ENCODE results near the gene THOC1.

Gene THOC1

GRCh38 chr18:215448-216010 is 52.3 kb downstream of the THOC1 start:
- DNase-seq (ENCODE audit: low spot score), result no peak
- TF ChIP-seq, protein P1, sequence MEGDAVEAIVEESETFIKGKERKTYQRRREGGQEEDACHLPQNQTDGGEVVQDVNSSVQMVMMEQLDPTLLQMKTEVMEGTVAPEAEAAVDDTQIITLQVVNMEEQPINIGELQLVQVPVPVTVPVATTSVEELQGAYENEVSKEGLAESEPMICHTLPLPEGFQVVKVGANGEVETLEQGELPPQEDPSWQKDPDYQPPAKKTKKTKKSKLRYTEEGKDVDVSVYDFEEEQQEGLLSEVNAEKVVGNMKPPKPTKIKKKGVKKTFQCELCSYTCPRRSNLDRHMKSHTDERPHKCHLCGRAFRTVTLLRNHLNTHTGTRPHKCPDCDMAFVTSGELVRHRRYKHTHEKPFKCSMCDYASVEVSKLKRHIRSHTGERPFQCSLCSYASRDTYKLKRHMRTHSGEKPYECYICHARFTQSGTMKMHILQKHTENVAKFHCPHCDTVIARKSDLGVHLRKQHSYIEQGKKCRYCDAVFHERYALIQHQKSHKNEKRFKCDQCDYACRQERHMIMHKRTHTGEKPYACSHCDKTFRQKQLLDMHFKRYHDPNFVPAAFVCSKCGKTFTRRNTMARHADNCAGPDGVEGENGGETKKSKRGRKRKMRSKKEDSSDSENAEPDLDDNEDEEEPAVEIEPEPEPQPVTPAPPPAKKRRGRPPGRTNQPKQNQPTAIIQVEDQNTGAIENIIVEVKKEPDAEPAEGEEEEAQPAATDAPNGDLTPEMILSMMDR (IDR thresholded peaks at IDR 0.05; ENCODE audit: extremely low read depth, missing control alignments), result no peak

DNA sequence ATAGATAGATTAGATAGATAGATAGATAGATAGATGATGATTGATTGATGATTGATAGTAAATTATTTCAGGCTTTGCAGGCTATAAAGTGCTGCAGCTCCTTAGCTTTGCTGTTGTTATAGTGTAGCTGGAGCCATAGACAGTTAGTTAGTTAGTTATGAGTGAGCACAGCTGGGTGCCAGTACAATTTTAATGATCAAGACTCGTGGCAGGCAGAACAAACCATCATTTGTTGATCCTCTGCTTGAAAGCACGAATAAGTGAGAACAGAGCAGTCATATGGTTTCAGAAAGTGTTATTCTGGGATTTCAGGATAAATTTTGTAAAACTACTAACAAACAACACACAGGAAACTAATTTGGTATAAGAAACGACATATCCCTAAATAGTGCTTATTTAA is 53.9 kb downstream of the THOC1 start:
- TF ChIP-seq, protein P1 (IDR thresholded peaks at IDR 0.05; ENCODE audit: extremely low read depth, missing control alignments), result no peak
- DNase-seq (ENCODE audit: low spot score), result no peak

DNA sequence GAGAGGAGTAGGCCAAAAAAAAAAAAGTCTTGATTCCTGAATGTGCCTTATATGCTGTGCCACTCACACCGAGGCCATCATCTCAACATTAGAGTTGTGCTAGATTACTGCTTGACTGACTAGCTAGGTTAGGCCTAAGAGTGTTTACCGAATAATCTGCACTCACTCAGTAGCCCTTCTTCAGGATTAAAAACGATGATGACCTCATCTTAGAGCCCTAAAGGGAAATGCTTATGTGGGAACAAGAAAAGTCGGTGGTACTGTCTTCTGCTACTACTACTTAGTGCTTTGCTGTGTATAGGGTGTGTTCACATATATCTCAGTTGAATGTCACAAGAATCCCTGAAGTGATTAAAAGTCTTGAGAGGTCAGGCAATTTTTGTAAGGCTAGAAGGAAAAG is 54.3 kb downstream of the THOC1 start:
- DNase-seq (ENCODE audit: low spot score), result no peak
- TF ChIP-seq, protein P1 (IDR thresholded peaks at IDR 0.05; ENCODE audit: extremely low read depth, missing control alignments), result no peak

DNA sequence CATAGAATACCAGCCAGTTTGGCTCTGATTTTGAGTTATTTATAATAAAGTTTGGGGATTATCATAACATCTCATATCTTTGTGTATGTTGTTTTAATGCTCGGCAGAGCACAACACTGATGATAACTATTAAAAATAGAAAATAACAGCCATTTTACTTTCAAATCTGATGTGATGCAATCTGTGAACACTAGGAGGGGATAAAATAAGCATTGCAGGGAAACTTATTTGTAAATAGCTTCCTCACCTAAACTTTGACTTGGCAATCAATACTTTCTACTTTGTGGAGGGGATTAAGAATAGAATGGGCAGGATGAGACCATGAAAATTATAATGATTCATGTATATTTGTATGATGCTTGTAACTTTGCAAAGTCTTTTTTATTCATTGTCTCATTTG is 55.1 kb downstream of the THOC1 start:
- no peak for DNase-seq (ENCODE audit: low spot score)
- TF ChIP-seq, protein P1 (IDR thresholded peaks at IDR 0.05; ENCODE audit: extremely low read depth, missing control alignments), result no peak

DNA sequence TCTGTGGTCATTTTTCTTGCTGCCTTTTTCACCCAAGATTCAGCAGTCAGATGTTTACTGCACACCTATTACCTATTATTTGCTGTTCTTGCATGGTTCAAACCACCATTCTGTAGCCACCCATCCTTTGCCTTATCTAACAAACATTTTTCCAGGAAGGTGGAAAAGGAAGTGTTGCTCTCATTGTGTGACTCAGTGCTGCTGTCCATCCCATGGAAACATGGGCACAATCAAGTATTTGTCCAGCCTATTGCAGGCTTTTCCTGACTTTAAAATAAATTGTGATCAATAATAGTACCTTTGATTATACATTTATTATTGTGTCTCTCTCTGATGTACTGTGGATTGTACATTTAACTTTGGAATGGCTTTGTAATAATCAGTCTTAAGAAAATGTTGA is 56.3 kb downstream of the THOC1 start:
- DNase-seq (ENCODE audit: low spot score), result no peak
- TF ChIP-seq, protein P1 (IDR thresholded peaks at IDR 0.05; ENCODE audit: extremely low read depth, missing control alignments), result no peak

DNA sequence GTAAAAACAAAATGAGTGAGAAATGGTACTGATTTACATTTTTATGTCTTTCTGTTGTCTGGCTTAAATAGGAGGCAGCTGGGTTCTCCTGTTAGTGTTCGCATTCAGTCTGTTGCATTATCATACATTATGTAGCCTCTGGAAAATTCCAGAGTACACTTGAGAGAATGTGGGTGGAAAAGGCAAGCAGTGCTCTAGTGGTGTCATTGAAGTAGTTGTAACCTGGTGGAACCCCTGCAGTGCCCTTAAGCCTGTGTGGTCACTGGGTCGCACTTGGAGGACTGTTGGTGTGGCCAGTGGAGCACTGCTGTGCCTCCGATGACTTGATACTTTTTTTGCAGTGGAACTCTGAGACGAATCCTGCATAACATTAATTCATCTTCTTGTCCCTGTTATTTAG is 57.1 kb downstream of the THOC1 start:
- no peak for DNase-seq (ENCODE audit: low spot score)
- TF ChIP-seq, protein P1 (IDR thresholded peaks at IDR 0.05; ENCODE audit: extremely low read depth, missing control alignments), result no peak

- no peak for DNase-seq (ENCODE audit: low spot score)
- TF ChIP-seq, protein P1 (IDR thresholded peaks at IDR 0.05; ENCODE audit: extremely low read depth, missing control alignments), result no peak
Observed at GRCh38 chr18:210075-210474, 57.8 kb downstream of the THOC1 start.
